Effector memory CD8-positive, alpha-beta T cell (primary cell): ENCODE measurements around the gene WLS.

ENCODE experiments used
- ATAC-seq: fragments of 150-1000 bp; cut with Tn5 transposase; replicated peaks from 2 replicates; pipeline ENCODE4 v1.10.0; 2021; ENCODE audit warnings: mild to moderate bottlenecking, moderate library complexity
- DNase-seq, 3 experiments: peaks; one replicate each; pipeline ENCODE4 v3.0.0; 2021
- H3K27ac Mint-ChIP-seq, 2 donors: one replicate each; pipeline ENCODE4 v1.8.0; 2022; ENCODE audit warnings: mild to moderate bottlenecking in 2 of 2, mixed read lengths in 2 of 2, moderate library complexity in 2 of 2
- H3K27me3 Mint-ChIP-seq, 2 donors: one replicate each; pipeline ENCODE4 v1.8.0; 2022; ENCODE audit warnings: mixed read lengths in 2 of 2
- H3K36me3 Mint-ChIP-seq: one replicate; pipeline ENCODE4 v1.8.0; 2022; ENCODE audit warnings: mild to moderate bottlenecking, moderate library complexity, mixed read lengths; ENCODE audit not compliant: insufficient read depth
- H3K4me1 Mint-ChIP-seq, 2 donors: one replicate each; pipeline ENCODE4 v1.8.0; 2022; ENCODE audit warnings: low read depth in 2 of 2, mixed read lengths in 2 of 2
- H3K4me3 Mint-ChIP-seq, 2 donors: one replicate each; pipeline ENCODE4 v1.8.0; 2022; ENCODE audit warnings: mild to moderate bottlenecking in 2 of 2, mixed read lengths in 2 of 2, moderate library complexity in 2 of 2
- H3K9me3 Mint-ChIP-seq, 2 donors: one replicate each; pipeline ENCODE4 v1.8.0; 2022; ENCODE audit warnings: mixed read lengths in 2 of 2

WLS gene

GRCh38 chr1:68093737-68094136 lies 138.6 kb downstream of the WLS start:
- no peak for DNase-seq
- ATAC-seq = no peak
- H3K36me3 Mint-ChIP-seq = no peaks in the 10 kb centered on the region
- no peaks in the 10 kb centered on the region for H3K27me3 Mint-ChIP-seq
- peaks cover 3 to 7% of the 10 kb centered on the region in 2 donors for H3K9me3 Mint-ChIP-seq
- no peak overlapping the region for H3K4me3 Mint-ChIP-seq
- no peak overlapping the region for H3K27ac Mint-ChIP-seq
- H3K4me1 Mint-ChIP-seq = no peaks in the 10 kb centered on the region

GRCh38 chr1:68087184-68087583 lies 145.1 kb downstream of the WLS start:
- ATAC-seq (no peak), DNase-seq (no peak)
- Mint-ChIP-seq H3K4me3 (no peak overlapping the region), H3K27ac (no peak overlapping the region), H3K36me3 (no peaks in the 10 kb centered on the region), H3K9me3 (peaks cover 3 to 5% of the 10 kb centered on the region in 2 donors), H3K27me3 (no peaks in the 10 kb centered on the region), H3K4me1 (no peaks in the 10 kb centered on the region)

GRCh38 chr1:68085752-68086151 lies 146.6 kb downstream of the WLS start:
- ATAC-seq = no peak
- no peak overlapping the region for H3K4me3 Mint-ChIP-seq

GRCh38 chr1:68083686-68084085 lies 148.6 kb downstream of the WLS start:
- H3K4me1 Mint-ChIP-seq = no peaks in the 10 kb centered on the region
- no peak for DNase-seq
- no peak for ATAC-seq
- peaks cover 0 to 4% of the 10 kb centered on the region in 2 donors for H3K9me3 Mint-ChIP-seq
- H3K36me3 Mint-ChIP-seq = no peaks in the 10 kb centered on the region
- H3K27me3 Mint-ChIP-seq = peaks cover 0 to 4% of the 10 kb centered on the region in 2 donors
- no peak overlapping the region for H3K4me3 Mint-ChIP-seq
- no peak overlapping the region for H3K27ac Mint-ChIP-seq

More at GRCh38 chr1:68085752-68086151, 146.6 kb downstream of the WLS start:
- H3K36me3 Mint-ChIP-seq = no peaks in the 10 kb centered on the region
- H3K27me3 Mint-ChIP-seq = no peaks in the 10 kb centered on the region
- DNase-seq = no peak
- no peak overlapping the region for H3K27ac Mint-ChIP-seq
- no peaks in the 10 kb centered on the region for H3K4me1 Mint-ChIP-seq
- H3K9me3 Mint-ChIP-seq = peaks cover 0 to 4% of the 10 kb centered on the region in 2 donors

- Mint-ChIP-seq H3K9me3 (peaks cover 4 to 6% of the 10 kb centered on the region in 2 donors), H3K36me3 (no peaks in the 10 kb centered on the region), H3K4me3 (no peak overlapping the region), H3K4me1 (no peaks in the 10 kb centered on the region), H3K27me3 (peaks cover 0 to 6% of the 10 kb centered on the region in 2 donors), H3K27ac (no peak overlapping the region)
- ATAC-seq (no peak), DNase-seq (no peak)
Observed at GRCh38 chr1:68081775-68082283, 150.5 kb downstream of the WLS start.

GRCh38 chr1:68078647-68079046 lies 153.7 kb downstream of the WLS start:
- Mint-ChIP-seq H3K27ac (no peak overlapping the region), H3K9me3 (peaks cover 9 to 12% of the 10 kb centered on the region in 2 donors), H3K4me1 (no peaks in the 10 kb centered on the region)

More at GRCh38 chr1:68078647-68079046, 153.7 kb downstream of the WLS start:
- no peak for ATAC-seq
- Mint-ChIP-seq H3K4me3 (no peak overlapping the region), H3K36me3 (no peaks in the 10 kb centered on the region), H3K27me3 (peaks cover 0 to 6% of the 10 kb centered on the region in 2 donors)
- DNase-seq = no peak
